CD4-positive, alpha-beta T cell treated with Interleukin-12 subunit alpha and Interleukin-12 subunit beta, for 1 hour (primary cell): Measurements from ENCODE around the gene DEFB127.
"Not testable (repeated sequence)": the region's sequence is repeated elsewhere in the genome, so short reads cannot be mapped to it uniquely, and the experiment has no call there.

Source experiments
- DNase-seq: peaks from one replicate; pipeline ENCODE4 v3.0.0-alpha.2; 2020

The DEFB127 gene

GRCh38 chr20:157154-157553 lies at the start of gene DEFB127:
Gene DEFB127, plus strand, starts transcription at chr20:157454. Its CDS starts 91 bp downstream, at chr20:157545.
- DNase-seq = no peak

DNA sequence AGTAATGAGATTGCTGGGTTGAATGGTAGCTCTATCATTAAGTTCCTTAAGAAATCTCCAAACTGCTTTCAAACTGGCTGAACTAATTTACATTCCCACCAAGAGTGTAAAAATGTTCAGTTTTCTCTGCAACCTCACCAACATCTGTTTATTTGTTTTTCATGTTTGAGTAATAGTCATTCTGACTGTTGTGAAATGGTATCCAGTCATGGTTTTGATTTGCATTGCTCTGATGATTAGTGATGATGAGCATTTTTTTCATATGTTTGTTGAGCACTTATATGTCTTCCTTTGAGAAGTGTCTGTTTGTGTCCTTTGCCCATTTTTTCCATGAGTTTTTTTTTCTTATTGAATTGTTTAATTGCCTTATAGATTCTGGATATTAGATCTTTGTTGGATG lies 44.9 kb upstream of the DEFB127 start:
- no peak for DNase-seq

GRCh38 chr20:117518-117917 lies 39.7 kb upstream of the DEFB127 start:
- no peak for DNase-seq

- DNase-seq = not testable (repeated sequence)
Observed at GRCh38 chr20:129786-130323, 27.4 kb upstream of the DEFB127 start.

DNA sequence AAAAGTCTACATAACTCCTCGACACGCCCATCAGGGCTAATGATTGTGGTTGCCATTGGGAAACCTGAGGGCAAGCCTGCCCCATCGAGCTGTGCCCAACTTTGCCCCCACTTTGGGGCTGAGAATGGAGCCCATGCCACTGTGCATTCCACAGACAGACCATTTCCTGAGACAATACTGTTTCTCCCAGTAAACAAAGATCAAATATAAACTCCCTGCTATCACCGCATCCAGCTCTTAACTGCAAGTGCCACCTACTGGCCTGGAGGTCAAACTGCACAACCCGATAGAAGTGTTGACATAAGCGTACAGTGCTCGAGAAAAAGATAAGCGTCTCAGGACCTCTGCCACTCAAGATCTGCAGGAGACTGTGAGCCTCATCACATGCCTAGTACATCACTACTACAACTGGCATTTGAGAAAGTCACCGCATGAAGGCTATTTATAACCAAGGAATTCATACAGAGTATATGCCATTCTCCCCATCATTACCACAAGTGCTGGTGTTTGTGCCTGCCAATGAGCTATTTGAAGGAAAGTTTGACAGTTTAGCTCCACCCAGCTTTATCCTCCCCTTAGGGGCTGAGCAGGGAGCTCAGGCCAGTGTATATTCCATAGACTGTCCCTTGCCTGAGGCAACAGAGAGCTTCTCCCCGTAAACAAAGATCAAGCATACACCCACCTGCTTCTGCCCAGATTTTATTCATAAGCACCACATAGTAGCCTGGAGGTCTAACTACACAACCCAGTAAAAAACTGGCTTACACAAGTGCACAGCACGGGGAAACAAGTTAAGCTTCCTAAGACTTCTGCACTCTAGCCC lies 19.4 kb upstream of the DEFB127 start:
- no peak for DNase-seq

- DNase-seq = no peak
Observed at GRCh38 chr20:142290-142689, 15.0 kb upstream of the DEFB127 start, which contains the start of gene DEFB126. Gene DEFB126, plus strand, starts transcription at chr20:142590. Its CDS starts 39 bp downstream, at chr20:142629.

GRCh38 chr20:145877-146276 lies 11.4 kb upstream of the DEFB127 start:
- no peak for DNase-seq

- DNase-seq = no peak
Observed at GRCh38 chr20:152131-152530, 5.1 kb upstream of the DEFB127 start.

DNA sequence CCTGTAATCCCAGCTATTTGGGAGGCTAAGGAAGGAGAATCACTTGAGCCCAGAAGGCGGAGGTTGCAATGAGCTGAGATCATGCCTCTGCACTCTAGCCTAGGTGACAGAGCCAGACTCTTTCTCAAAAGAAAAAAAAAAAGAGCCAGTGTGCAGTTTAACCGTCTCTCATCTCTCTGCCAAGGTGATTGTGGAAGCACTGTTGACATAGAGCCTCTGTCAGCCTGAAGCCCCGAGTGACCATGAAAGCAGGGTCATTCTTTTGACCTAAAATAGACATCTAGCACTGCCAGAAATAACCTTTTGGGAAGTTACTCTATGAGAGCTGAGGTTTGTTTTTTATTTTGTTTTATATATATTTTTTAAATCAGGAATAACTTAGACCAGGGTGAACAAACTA lies 7.4 kb downstream of the DEFB127 start:
- DNase-seq = no peak

DNA sequence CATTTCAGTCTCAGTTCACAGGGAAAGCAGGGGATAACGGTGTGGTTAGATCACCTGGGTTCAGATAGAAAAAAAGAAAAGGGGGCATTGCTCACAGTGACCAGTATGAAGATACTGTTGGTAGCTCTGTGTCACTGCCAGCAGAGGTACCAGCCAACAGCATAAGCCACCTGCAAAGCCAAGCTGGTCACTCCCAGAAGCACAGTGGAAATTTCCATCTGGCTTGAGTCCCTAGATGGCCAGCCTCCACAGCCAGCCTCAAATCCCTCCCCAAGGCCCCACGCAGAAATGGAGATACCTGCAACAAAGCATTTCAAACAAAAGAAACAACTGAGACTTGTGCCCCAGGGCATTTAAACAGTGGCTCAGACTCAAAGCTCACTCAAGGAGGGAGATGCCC lies 11.6 kb downstream of the DEFB127 start:
- no peak for DNase-seq

DNA sequence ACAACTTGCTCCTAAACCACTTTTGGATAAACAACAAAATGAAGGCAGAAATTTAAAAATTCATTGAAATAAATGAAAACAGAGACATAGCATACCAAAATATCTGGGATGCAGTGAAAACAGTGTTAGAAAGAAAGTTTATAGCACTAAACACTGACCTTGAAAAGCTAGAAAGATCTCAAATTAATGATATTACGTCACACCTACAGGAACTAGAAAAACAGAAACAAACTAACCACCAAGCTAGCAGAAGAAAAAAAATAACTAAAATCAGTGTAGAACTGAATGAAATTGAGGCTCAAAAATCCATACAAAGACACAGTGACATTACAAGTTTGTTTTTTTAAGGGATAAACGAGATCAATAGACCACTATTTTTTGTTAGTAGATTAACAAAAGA lies 27.0 kb downstream of the DEFB127 start:
- DNase-seq = no peak

DNA sequence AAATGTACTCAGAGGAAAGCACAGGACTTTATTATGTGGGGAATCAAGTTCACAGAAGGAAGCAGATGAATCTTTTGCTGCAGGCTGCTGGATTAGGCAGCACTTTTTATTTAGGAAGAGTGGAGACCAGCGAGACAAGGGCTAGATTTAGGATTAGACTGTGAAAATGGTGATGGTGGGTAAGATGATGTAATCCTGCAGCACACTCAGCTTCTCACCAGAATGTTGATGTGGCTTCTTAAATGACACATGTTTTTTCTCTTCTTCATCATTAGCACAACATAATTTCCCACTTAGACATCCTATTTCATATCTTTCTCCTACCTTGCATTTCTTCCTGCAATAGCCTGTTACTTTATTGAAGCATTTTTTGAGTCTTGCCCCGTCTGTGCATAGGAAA lies 30.5 kb downstream of the DEFB127 start:
- no peak for DNase-seq

- DNase-seq = no peak
Observed at GRCh38 chr20:189611-190010, 32.4 kb downstream of the DEFB127 start, which contains the start of gene DEFB128. Gene DEFB128, minus strand, starts transcription at chr20:189711. Its CDS starts 88 bp downstream, at chr20:189623.

GRCh38 chr20:198225-198624 lies 41.0 kb downstream of the DEFB127 start:
- DNase-seq = no peak

DNA sequence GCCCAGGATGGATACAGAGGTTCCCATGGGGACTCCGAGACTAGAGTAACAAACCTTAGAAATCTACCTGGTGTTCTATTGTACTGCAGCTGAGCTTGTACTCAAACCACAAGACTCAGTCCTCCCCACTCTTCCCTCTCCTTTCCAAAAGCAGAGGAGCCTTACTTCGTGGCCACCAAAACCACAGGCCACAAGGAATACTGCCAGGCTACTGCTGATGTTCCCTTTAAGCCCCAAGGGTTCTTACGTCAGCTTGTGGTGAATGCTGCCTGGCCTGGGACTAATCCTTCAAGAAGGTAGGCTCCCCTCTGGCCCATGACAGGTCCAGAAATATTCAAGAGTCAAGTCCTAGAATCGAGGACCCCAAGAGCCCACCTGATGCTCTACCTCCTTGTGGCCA lies 42.7 kb downstream of the DEFB127 start:
- DNase-seq = no peak

GRCh38 chr20:203630-204029 lies 46.4 kb downstream of the DEFB127 start:
- DNase-seq = not testable (repeated sequence)
